KG1 (cell line): Measurements from ENCODE around the gene RHD.
"Not testable (repeated sequence)": the region's sequence is repeated elsewhere in the genome, so short reads cannot be mapped to it uniquely, and the experiment has no call there.

Experiments used
- DNase-seq: peaks from one replicate; lab custom pipeline; 2025; lab: John Stamatoyannopoulos, UW

The RHD gene

GRCh38 chr1:25356441-25356840, 84.1 kb downstream of the RHD start:
- no peak for DNase-seq

- DNase-seq = no peak
These were observed 84.5 kb downstream of the RHD start for GRCh38 chr1:25356848-25357247.

- no peak for DNase-seq
These were observed 88.6 kb downstream of the RHD start for GRCh38 chr1:25360596-25361581.

DNA sequence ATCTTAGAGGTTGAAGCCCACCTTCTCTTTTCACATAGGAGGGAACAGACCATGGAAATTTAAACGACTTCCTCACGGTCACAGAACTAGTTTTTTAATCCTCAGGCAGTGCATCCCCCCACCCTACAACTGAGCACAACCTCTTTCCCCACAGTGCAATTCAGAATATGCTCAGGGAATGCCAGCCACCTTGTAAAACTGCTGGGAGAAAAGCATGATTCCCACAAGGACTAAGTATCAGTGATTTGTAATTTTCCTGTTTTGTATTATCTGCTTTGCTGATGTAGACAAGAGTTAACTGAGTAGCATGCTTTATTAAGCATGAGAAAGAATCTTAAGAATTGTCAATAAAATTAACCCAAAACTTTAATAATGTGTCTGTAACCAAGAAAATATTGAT, 89.6 kb downstream of the RHD start:
- no peak for DNase-seq

DNA sequence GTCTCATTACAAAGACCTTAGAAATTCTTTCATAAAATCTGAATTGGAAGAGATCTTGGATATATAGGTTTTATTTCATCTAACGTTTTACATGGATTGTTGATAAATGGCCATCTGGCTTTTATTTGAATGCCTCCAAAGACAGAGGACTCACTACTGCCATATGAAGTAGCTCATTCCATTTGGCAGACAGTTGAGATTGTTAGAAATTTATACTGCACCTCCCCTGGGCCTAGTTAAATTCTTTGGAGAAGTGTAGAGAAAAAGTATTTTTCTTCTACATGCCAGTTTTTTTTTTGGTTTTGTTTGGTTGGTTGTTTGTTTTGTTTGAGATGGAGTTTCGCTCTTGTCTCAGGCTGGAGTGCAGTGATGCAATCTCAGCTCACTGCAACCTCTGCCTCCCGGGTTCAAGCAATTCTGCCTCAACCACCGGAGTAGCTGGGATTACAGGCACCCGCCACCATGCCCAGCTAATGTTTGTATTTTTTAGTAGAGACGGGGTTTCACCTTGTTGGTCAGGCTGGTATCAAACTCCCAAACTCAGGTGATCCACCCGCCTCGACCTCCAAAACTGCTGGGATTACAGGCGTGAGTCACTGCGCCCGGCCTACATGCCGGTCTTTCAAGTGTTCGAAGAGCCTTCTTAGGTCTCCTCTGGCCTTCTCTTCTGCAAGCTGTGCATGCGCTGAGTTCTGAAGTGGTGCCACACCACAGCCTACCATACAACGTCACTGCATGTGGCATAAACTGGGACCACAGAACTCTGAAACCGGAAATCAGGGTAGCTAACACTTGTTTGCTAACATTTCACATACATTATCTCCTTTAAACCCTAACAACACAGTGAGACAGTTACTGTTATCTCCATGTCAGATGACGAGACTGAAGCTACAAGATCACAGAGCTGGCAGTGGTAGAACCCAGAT, 90.6 kb downstream of the RHD start:
- DNase-seq = not testable (repeated sequence)

DNA sequence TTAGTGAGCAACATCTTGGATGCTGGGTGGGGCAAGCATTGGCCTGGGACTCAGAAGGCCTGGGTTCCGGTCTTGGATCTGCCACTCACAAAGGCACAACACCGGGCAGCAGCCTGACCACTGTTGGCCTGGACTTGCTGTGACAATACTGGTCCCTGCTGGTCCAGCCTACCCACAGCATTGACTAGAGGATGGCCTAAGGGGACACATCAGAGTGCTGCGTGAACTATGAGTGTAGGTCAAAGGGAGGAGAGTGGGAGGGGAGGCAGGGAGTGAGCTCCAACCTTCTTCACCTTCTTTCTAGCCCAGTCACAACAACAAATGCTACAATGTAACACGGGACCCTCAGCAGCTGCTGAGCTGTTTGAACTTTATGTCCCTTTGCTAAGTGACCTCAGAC, 96.9 kb downstream of the RHD start:
- no peak for DNase-seq

GRCh38 chr1:25369691-25370271, 97.5 kb downstream of the RHD start:
- not testable (repeated sequence) for DNase-seq

DNA sequence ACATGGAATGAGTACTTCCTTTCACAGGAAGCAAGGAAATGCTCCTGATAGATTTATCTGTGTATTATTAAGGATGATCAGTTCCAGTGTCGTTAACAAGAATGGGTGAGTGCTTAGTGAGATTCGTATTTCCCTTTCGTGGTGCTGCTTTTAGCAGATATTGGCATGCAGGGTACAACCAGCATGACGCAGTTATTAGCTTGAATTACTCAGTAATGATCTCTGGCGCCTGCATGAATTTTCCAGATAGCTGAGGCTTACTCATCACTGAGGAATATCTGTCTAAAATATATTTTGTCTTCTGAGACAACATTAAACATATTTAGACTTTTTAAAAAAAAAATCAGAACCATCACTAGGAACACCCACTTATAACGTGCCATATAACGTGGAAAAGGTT, 99.4 kb downstream of the RHD start:
- not testable (repeated sequence) for DNase-seq

DNA sequence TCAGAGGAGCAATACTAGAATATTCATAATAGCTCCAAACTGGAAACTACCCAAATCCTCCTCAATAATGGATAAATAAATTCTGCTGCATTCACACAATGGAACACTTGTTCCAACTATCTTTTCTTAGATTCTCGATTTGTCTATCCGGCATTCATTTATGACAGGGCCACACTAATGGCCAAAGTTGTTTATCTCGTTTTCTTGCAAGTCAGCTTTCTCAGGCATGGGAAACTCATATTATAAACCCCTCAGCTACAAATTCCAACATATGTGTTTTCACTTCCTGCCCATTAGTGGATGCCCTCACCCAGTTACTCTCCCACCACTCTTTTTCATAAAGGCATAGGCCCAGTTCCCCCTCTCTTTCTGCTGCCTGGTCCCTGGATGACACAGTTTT, 106.1 kb downstream of the RHD start:
- not testable (repeated sequence) for DNase-seq
